NCI-H2107 treated with DMSO at 0.1 percent for 48 hours (cell line): Measurements from ENCODE around the gene SMC6.

Experiments used
- DNase-seq: peaks from one replicate; lab custom pipeline; 2025; ENCODE audit not compliant: unreplicated experiment; lab: John Stamatoyannopoulos, UW

Gene SMC6

GRCh38 chr2:17717666-17718065, 35.9 kb downstream of the SMC6 start:
- DNase-seq = no peak

DNA sequence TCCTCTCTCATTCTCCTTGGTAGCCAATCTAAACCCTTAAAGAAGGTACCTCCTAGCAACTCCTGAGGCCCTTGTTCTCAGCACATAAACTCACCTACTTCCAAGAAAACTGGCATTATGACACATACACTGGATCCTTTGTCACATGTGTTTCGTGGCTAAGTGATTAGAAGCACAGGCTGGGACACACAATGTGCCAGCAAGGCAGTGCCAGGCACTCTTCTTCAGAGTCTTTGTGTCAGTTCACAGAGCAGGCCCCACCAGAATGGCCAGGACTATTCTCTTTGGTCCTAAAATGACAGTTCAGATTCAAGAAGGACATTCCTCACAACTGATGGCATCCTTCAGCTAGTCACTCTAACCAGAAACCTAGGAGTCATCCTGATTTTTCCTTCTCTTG, 40.3 kb downstream of the SMC6 start:
- no peak for DNase-seq

GRCh38 chr2:17710547-17711248, 42.9 kb downstream of the SMC6 start:
- no peak for DNase-seq

GRCh38 chr2:17709897-17710296, 43.7 kb downstream of the SMC6 start:
- DNase-seq = no peak

DNA sequence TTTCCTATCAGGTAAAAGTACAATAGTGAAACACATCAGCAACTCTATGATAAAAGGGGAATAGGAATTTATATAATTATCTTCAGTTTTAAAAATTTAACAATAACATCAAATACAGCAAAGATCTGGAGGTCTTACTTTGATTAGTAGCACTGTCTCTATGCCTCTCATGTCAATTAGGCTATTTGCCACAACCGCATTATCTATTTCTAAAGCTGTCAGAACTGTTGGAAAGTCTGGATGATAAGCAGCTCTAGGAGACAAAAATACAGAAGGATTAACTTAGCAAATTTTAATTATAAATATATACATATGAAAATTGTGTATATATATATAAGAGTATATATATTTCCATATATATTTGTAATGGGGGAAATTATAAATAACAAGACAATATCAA, 45.1 kb downstream of the SMC6 start:
- DNase-seq = no peak

DNA sequence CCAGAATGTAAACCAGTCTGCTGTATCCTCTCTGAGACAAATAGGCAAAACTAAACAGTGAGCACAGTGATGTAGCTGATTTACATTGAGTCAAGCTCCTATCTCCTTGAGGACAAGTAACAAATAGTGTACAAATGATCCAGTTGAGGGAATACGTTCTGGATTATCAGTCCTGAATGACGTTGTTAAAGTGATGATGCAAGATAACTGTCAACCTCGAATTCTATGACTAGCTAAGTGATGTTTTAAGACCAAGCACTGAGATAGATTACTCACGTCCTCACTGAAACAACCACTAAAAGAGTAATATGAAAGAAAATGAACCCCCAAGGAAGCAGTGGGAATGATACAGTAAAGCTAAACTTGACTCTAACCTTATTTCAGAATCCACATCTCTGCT, 46.8 kb downstream of the SMC6 start:
- no peak for DNase-seq

DNA sequence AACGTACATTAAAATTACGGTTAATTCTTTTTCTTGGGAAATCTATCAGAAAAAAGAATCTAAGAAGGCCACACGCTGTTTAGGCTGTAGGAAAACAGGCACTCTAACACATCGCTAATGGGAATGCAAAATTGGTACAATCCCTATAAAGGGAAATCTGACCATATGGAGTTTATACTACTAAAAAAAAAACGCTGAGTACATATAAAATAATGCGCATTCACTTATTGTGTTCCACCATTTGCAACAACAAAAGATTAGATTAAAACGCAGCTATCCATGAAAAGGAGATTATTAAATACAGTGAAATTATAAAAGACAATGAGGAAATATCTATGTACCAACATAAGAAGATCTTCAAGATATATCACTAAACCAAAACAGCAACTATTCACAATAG, 62.8 kb downstream of the SMC6 start:
- DNase-seq = no peak

GRCh38 chr2:17689010-17689409, 64.6 kb downstream of the SMC6 start:
- no peak for DNase-seq

DNA sequence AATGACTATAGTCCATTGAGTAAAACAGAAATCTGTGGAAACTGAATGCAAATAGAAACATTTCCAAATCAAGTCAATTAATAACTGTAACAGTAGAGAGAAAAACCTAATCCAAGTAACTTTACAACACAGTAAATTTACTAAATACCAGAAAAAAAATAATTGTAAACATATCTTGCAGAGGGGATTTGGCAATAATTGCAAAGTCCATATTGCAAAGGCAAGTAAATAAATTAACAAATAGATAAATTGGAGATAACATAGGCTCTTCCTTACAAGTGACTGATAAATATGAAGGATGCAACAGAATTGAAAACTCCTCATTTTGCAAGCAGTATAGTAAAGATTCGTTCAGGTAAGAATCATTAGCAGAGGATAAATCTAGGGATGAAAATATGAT, 65.0 kb downstream of the SMC6 start:
- DNase-seq = no peak

DNA sequence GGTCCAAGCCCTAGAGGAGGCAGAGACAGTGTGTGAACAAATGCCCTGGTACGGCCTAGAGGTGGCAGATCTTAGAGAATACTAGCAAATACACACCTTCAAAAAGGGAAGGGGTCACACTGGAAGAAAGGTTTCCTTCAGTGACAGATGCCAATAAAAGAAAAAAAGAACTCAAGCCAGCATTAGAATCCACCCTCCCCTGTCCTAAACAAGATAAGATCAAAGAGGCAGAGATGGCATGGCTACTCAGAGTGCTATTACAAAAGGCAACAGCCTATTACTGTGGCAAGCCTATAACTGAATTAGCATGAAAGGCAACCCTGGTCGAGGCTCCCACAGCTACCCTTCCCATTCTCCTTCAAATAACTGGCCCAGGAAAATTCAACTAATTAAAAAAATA, 69.6 kb downstream of the SMC6 start:
- DNase-seq = no peak

DNA sequence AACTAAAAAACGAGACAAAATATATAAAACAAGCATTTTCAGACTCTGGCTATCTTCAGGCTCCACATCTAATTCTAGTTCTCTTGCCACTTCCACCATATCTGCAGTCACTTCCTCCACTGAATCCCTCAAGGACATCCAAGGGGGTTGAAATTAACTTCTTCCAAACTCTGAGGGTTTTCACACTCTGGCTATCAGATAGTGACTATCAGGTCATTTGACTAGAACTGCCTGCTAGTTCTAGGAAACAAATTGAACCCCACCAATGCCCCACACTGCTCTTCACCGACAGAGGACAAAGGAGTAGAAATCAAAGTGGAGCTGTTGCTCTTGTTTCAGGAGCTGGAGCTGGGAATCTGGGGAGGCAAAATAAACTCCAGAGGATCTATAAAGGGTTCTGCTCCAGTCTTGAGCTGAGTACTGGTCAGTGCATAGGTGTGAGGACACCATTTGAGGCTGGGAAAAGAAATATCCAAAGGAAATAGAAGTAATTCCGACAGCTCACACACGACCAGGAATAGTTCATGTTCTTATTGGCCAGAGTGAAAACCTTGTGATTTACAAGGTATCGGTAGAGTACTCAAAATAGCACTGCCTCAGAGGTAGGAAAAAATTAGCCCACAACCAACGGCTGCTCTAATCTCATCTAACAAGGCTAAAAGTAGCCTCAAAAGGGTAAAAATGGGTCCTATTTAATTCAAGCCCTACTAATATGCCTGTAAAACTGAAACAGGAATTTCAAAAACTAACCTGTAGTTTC, 71.3 kb downstream of the SMC6 start:
- DNase-seq = no peak

- DNase-seq = no peak
These were observed 73.5 kb downstream of the SMC6 start for GRCh38 chr2:17680119-17680518.

DNA sequence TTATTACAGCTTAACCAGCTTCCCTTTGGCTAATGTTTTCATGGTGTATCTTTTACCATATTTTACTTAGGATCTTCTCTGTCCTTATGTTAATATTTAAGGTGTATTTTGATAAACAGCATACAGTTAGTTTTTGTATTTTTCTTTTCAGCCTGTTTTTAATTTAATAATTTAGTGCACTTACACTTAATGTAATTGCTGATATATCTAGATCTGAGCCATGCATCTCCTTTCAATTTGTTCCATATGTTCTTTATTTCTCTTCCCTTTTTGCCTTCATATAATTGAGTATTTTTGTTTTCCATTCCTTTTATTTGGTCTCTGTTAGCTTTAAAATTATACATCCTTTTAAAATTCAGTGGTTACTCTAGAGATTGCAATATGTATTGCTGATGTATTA, 78.8 kb downstream of the SMC6 start:
- no peak for DNase-seq

DNA sequence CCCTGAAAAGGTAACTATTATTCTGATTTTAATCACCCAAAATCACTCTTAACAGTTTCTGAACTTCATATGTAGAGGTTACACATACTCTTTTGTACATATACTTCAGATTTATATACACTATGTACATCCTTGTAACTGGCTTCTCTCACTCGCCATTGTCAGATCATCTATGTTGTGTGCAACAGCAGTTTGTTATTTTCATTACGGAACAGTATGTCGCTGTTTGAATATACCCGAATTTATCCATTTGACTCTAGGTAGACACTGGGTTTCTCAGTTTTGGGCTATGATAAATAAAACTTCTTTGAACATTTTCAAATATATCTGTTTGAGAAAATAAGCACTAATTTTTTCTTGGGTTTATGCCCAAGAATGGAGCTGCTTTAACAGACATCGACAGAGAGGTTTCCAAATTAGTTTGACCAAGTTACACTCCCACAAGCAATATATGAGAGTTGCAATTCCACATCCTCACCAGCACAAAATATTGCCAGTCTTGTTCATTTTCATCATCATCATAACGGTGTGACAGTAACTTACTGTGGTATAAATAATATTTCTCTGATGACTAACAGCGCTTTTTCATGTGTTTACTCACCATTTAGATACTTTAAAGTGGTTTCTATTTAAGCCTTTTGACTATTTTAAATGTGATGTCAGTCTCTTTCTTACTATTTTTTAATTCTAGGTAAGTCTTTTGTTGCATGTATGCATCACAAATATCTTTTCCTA, 80.9 kb downstream of the SMC6 start:
- no peak for DNase-seq

GRCh38 chr2:17667898-17668297, 85.7 kb downstream of the SMC6 start:
- DNase-seq = no peak

DNA sequence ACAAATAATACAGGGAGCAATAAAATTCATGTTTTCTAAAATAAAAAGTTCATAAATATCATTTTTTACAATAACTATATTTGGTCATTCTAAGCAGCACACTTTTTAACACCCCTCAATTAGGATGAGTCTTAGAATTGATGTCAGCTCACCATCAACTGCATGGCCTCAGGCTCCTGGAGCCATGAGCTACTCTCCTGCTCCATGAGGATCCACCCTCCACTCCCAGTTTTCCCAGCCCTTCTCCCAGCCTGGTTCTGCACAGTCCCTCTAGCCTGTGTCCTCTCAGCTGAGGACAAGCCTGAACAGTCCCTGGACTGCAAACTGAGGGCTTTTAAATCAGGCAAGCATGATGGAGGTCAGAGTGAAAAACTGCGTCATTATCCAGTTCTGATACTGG, 89.1 kb downstream of the SMC6 start:
- DNase-seq = no peak

- no peak for DNase-seq
These were observed 90.9 kb downstream of the SMC6 start for GRCh38 chr2:17662723-17663122.

- no peak for DNase-seq
These were observed 92.2 kb downstream of the SMC6 start for GRCh38 chr2:17661460-17661859.

GRCh38 chr2:17660219-17660618, 93.4 kb downstream of the SMC6 start:
- no peak for DNase-seq

GRCh38 chr2:17658251-17658843, 95.3 kb downstream of the SMC6 start:
- DNase-seq = no peak

- DNase-seq = no peak
These were observed 95.9 kb downstream of the SMC6 start for GRCh38 chr2:17657759-17658158.
